Fibroblast of lung (primary cell): ENCODE results near the gene KIRREL3. TPM values are rescaled to one million over a fixed set of nuclear protein-coding genes. Genes with fewer than 3 reads are reported as not detected.

Experiments
- DNase-seq, 2 donors: peaks; one replicate each; pipeline versions ENCODE4 v3.0.0 to v3.0.0-alpha.2; 2010; ENCODE audit warnings: low read depth in 2 of 2
- H2AFZ ChIP-seq: 2 replicates; pipeline ENCODE4 v1.5.1; 2012; ENCODE audit warnings: low read length, control low read depth, inconsistent platforms
- H3K27ac ChIP-seq: 2 replicates; pipeline ENCODE4 v1.5.1; 2011; ENCODE audit warnings: low read length, control low read depth; ENCODE audit not compliant: insufficient read depth
- H3K27me3 ChIP-seq: 2 replicates; pipeline ENCODE4 v1.5.1; 2011; ENCODE audit warnings: mild to moderate bottlenecking, low read length; ENCODE audit not compliant: control insufficient read depth, insufficient read depth
- H3K36me3 ChIP-seq: 2 replicates; pipeline ENCODE4 v1.5.1; 2011; ENCODE audit warnings: low read length; ENCODE audit not compliant: control insufficient read depth, insufficient read depth
- H3K4me1 ChIP-seq: 2 replicates; pipeline ENCODE4 v1.5.1; 2011; ENCODE audit warnings: low read length; ENCODE audit not compliant: control insufficient read depth, insufficient read depth; ENCODE audit errors: extremely low read depth
- H3K4me2 ChIP-seq: 2 replicates; pipeline ENCODE4 v1.5.1; 2011; ENCODE audit warnings: low read length, control low read depth; ENCODE audit not compliant: insufficient read depth; ENCODE audit errors: extremely low read depth
- H3K4me3 ChIP-seq, 4 experiments: fragments of 200-600 bp in 1 of 4; sonication (generic) in 1 of 4; replicated peaks in 1 of 4; 2 replicates each; pipeline ENCODE4 v1.5.1; 2011 to 2016; ENCODE audit warnings: low read length in 4 of 4, low read depth in 3 of 4, mild to moderate bottlenecking in 3 of 4, control low read depth in 2 of 4, inconsistent platforms in 1 of 4, mixed read lengths in 1 of 4; ENCODE audit not compliant: insufficient read depth in 1 of 4; ENCODE audit errors: control extremely low read depth in 1 of 4
- H3K79me2 ChIP-seq: 2 replicates; pipeline ENCODE4 v1.5.1; 2012; ENCODE audit warnings: mild to moderate bottlenecking, low read length, inconsistent platforms; ENCODE audit not compliant: control insufficient read depth, insufficient read depth
- H3K9ac ChIP-seq: 2 replicates; pipeline ENCODE4 v1.5.1; 2011; ENCODE audit warnings: mild to moderate bottlenecking, low read length, control low read depth; ENCODE audit not compliant: insufficient read depth
- H3K9me3 ChIP-seq: 2 replicates; pipeline ENCODE4 v1.5.1; 2012; ENCODE audit warnings: low read depth, low read length; ENCODE audit not compliant: control insufficient read depth, insufficient read depth
- H4K20me1 ChIP-seq: 2 replicates; pipeline ENCODE4 v1.5.1; 2011; ENCODE audit warnings: low read length; ENCODE audit not compliant: control insufficient read depth, insufficient read depth; ENCODE audit errors: extremely low read depth
- CTCF ChIP-seq, 2 donors: IDR thresholded peaks in 1 of 2; conservative IDR thresholded peaks in 1 of 2; 1 replicate in 1 of 2; 2 replicates in 1 of 2; pipeline ENCODE4 v1.5.1; 2011 to 2012; ENCODE audit warnings: low read length in 2 of 2, control low read depth in 1 of 2, inconsistent platforms in 1 of 2, low read depth in 1 of 2, mild to moderate bottlenecking in 1 of 2
- EZH2 ChIP-seq: IDR thresholded peaks from 2 replicates; pipeline ENCODE4 v1.5.1; 2012; ENCODE audit warnings: low read length, control low read depth, mild to moderate bottlenecking; ENCODE audit errors: missing control alignments
- polyA plus RNA-seq, 2 donors: library from polyadenylated mRNA; depleted of rRNA in 1 of 2; stranded (reverse) in 1 of 2; unstranded in 1 of 2; fragments of >200 nt; gene quantifications; 2 replicates each; pipeline ENCODE4 v1.2.1, GENCODE V29; 2011 to 2012; ENCODE audit warnings: missing spikeins in 1 of 2
- total RNA-seq: library from RNA; depleted of rRNA; stranded (reverse); fragments of >200 nt; gene quantifications from 2 replicates; pipeline ENCODE4 v1.2.1, GENCODE V29; 2014

Gene KIRREL3
- total and polyA plus RNA-seq, 2 donors (not counting 1 experiment from before 2014, with no cell fraction given), result 2.8 to 6.1 TPM

- no peak for DNase-seq
- Histone ChIP-seq H3K36me3 (no peaks in the 10 kb centered on the region), H3K27ac (no peak overlapping the region), H3K4me2 (no peak overlapping the region), H3K4me1 (no peaks in the 10 kb centered on the region), H3K9me3 (no peaks in the 10 kb centered on the region), H3K4me3 (no peak overlapping the region), H3K9ac (no peak overlapping the region), H2AFZ (no peak overlapping the region), H4K20me1 (no peaks in the 10 kb centered on the region), H3K27me3 (peaks cover 13% of the 10 kb centered on the region), H3K79me2 (no peaks in the 10 kb centered on the region)
- no peak for TF ChIP-seq CTCF (conservative IDR thresholded peaks at IDR 0.05 in 1 of 2, IDR thresholded peaks at IDR 0.05 in 1 of 2; ENCODE audit: low read depth in 1 of 2, low read length in 2 of 2)
- TF ChIP-seq EZH2, result no peak
Measured at GRCh38 chr11:127027000-127027399, 26.4 kb upstream of the KIRREL3 start.

- H3K9ac ChIP-seq, result no peak overlapping the region
- DNase-seq, result peak in 1 of 2 donors; percentile 6
- H3K4me2 ChIP-seq, result no peak overlapping the region
Measured at GRCh38 chr11:127023991-127024390, 23.4 kb upstream of the KIRREL3 start.

DNA sequence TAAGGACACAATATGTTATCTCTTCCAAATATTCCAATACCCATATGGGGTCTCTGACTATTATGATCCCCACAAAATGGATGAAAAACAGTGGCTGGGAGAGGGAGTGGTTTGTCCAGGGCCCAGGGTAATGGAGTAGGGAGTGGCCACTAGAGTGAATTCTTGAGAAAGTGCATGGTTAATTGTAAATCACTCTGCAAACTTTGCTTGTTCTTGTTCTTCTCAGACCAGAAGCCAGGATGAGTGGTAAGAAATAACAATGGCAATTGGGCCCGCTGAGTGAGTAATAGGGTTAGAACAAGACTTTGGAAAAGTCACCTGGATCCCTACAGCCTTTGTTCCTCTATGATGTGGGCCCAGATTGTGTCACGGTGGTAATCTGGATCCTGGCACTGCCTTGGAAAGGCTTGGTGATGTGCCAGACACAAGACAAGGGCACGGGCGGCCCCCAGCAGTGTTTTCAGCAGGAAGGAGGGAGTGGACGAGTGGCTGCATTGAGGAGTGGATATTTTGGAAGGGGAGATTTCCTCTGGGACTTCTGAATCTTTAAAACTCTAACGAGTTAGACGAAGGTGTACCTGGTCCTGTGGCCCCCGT is 18.2 kb upstream of the KIRREL3 start:
- Histone ChIP-seq H3K9ac (no peak overlapping the region), H3K79me2 (no peaks in the 10 kb centered on the region), H3K4me2 (no peak overlapping the region), H3K4me1 (no peaks in the 10 kb centered on the region), H3K36me3 (no peaks in the 10 kb centered on the region), H2AFZ (no peak overlapping the region), H4K20me1 (no peaks in the 10 kb centered on the region), H3K4me3 (no peak overlapping the region), H3K9me3 (no peaks in the 10 kb centered on the region), H3K27me3 (peaks cover 3% of the 10 kb centered on the region), H3K27ac (no peak overlapping the region)
- DNase-seq, result no peak
- TF ChIP-seq EZH2 (no peak), CTCF (conservative IDR thresholded peaks at IDR 0.05 in 1 of 2, IDR thresholded peaks at IDR 0.05 in 1 of 2; ENCODE audit: low read depth in 1 of 2, low read length in 2 of 2) (no peak)

More at GRCh38 chr11:127023991-127024390, 23.4 kb upstream of the KIRREL3 start:
- H3K27me3 ChIP-seq, result peaks cover 17% of the 10 kb centered on the region
- H3K4me3 ChIP-seq, result no peak overlapping the region
- no peaks in the 10 kb centered on the region for H3K36me3 ChIP-seq
- no peaks in the 10 kb centered on the region for H3K79me2 ChIP-seq
- H3K9me3 ChIP-seq, result no peaks in the 10 kb centered on the region
- TF ChIP-seq CTCF (conservative IDR thresholded peaks at IDR 0.05 in 1 of 2, IDR thresholded peaks at IDR 0.05 in 1 of 2; ENCODE audit: low read depth in 1 of 2, low read length in 2 of 2) (no peak), EZH2 (no peak)
- H3K27ac ChIP-seq, result no peak overlapping the region
- H3K4me1 ChIP-seq, result no peaks in the 10 kb centered on the region
- no peaks in the 10 kb centered on the region for H4K20me1 ChIP-seq
- H2AFZ ChIP-seq, result no peak overlapping the region
